Keratinocyte (primary cell): ENCODE measurements around the gene LMOD2. TPM values are rescaled to one million over a fixed set of nuclear protein-coding genes. Genes with fewer than 3 reads are reported as not detected.

ENCODE experiments used
- DNase-seq: peaks from one replicate; pipeline ENCODE4 v3.0.0-alpha.2; 2011; ENCODE audit warnings: low read depth, missing footprints, low spot score
- FAIRE-seq: peaks from 2 replicates; lab custom pipeline; 2011; peaks lifted over from hg19 to GRCh38; lab: Jason Lieb, UNC
- H2AFZ ChIP-seq: 2 replicates; pipeline ENCODE4 v1.6.0; 2012; ENCODE audit warnings: low read length, control low read depth, inconsistent platforms; ENCODE audit not compliant: control insufficient read depth
- H3K27ac ChIP-seq: 2 replicates; pipeline ENCODE4 v1.5.1; 2011; ENCODE audit warnings: low read length; ENCODE audit not compliant: control insufficient read depth, insufficient read depth
- H3K27me3 ChIP-seq: 3 replicates; pipeline ENCODE4 v1.6.0; 2011; ENCODE audit warnings: low read length; ENCODE audit not compliant: control insufficient read depth, insufficient read depth; ENCODE audit errors: extremely low read depth
- H3K36me3 ChIP-seq, 2 experiments: 2 replicates in 1 of 2; 3 replicates in 1 of 2; pipeline ENCODE4 v1.5.1; 2011; ENCODE audit warnings: low read length in 2 of 2, mild to moderate bottlenecking in 1 of 2; ENCODE audit not compliant: control insufficient read depth in 2 of 2, insufficient read depth in 2 of 2; ENCODE audit errors: extremely low read depth in 1 of 2
- H3K4me1 ChIP-seq: 3 replicates; pipeline ENCODE4 v1.5.1; 2011; ENCODE audit warnings: low read length; ENCODE audit not compliant: control insufficient read depth, insufficient read depth; ENCODE audit errors: extremely low read depth
- H3K4me2 ChIP-seq: 3 replicates; pipeline ENCODE4 v1.6.0; 2011; ENCODE audit warnings: low read depth, low read length; ENCODE audit not compliant: control insufficient read depth, insufficient read depth; ENCODE audit errors: extremely low read depth
- H3K4me3 ChIP-seq, 3 experiments: fragments of 200-600 bp in 1 of 3; sonication (generic) in 1 of 3; 2 replicates in 2 of 3; 3 replicates in 1 of 3; pipeline ENCODE4 v1.5.1; 2011 to 2016; ENCODE audit warnings: low read length in 3 of 3, mild to moderate bottlenecking in 3 of 3, control low read depth in 2 of 3, inconsistent platforms in 1 of 3, low read depth in 1 of 3, mixed read lengths in 1 of 3, mixed run types in 1 of 3, moderate library complexity in 1 of 3; ENCODE audit not compliant: control insufficient read depth in 2 of 3, insufficient read depth in 2 of 3; ENCODE audit errors: extremely low read depth in 1 of 3
- H3K79me2 ChIP-seq: 2 replicates; pipeline ENCODE4 v1.6.0; 2012; ENCODE audit warnings: low read length; ENCODE audit not compliant: control insufficient read depth, insufficient read depth
- H3K9ac ChIP-seq: 3 replicates; pipeline ENCODE4 v1.6.0; 2011; ENCODE audit warnings: low read length; ENCODE audit not compliant: control insufficient read depth, insufficient read depth; ENCODE audit errors: extremely low read depth
- H3K9me1 ChIP-seq: 3 replicates; pipeline ENCODE4 v1.6.0; 2011; ENCODE audit warnings: low read length; ENCODE audit not compliant: control insufficient read depth, insufficient read depth; ENCODE audit errors: extremely low read depth
- H3K9me3 ChIP-seq: 2 replicates; pipeline ENCODE4 v1.5.1; 2012; ENCODE audit warnings: low read depth, low read length; ENCODE audit not compliant: control insufficient read depth
- H4K20me1 ChIP-seq: 3 replicates; pipeline ENCODE4 v1.6.0; 2011; ENCODE audit warnings: low read length; ENCODE audit not compliant: control insufficient read depth, insufficient read depth; ENCODE audit errors: extremely low read depth
- CTCF ChIP-seq, 3 experiments: IDR thresholded peaks in 1 of 3; conservative IDR thresholded peaks in 1 of 3; optimal IDR thresholded peaks in 1 of 3; 2 replicates in 2 of 3; 3 replicates in 1 of 3; pipeline versions ENCODE3 to v1.5.1; 2011; ENCODE audit warnings: low read length in 3 of 3, mild to moderate bottlenecking in 3 of 3, moderate library complexity in 2 of 3, control low read depth in 1 of 3, inconsistent platforms in 1 of 3; ENCODE audit not compliant: insufficient read depth in 2 of 3; ENCODE audit errors: extremely low read depth in 1 of 3
- EZH2 ChIP-seq: IDR thresholded peaks from one replicate; pipeline ENCODE4 v1.6.1; 2012; ENCODE audit warnings: inconsistent platforms, mild to moderate bottlenecking, low read length, moderate library complexity
- dilution Hi-C: fragments of 300-500 bp; cut with MboI; formaldehyde crosslinking; loops from one replicate; pipeline ENCODE4 v1.7.0; 2020; ENCODE audit warnings: low sequenced_read_pairs; ENCODE audit not compliant: extremely low pct_ligation_motif_present
- polyA plus RNA-seq, 5 experiments: library from polyadenylated mRNA; depleted of rRNA in 3 of 5; stranded (reverse) in 3 of 5; stranded (forward) in 1 of 5; unstranded in 1 of 5; fragments of >200 nt; gene quantifications; 1 replicate in 1 of 5; 2 replicates in 3 of 5; 3 replicates in 1 of 5; pipeline versions ENCODE4 v1.2.1 to v1.2.3, GENCODE V29; 2011 to 2012; ENCODE audit warnings: missing spikeins in 2 of 5, low read depth in 1 of 5, low replicate concordance in 1 of 5

The LMOD2 gene
- polyA plus RNA-seq, 1 donor (not counting 4 experiments of a cell fraction or from before 2014, with no cell fraction given) = not detected

GRCh38 chr7:123673137-123673732 lies 17.6 kb downstream of the LMOD2 start:
- Histone ChIP-seq H3K9me3 (no peaks in the 10 kb centered on the region), H3K4me1 (peaks cover 29% of the 10 kb centered on the region), H3K4me2 (peak overlapping the region; percentile 76), H3K36me3 (no peaks in the 10 kb centered on the region), H3K27me3 (no peaks in the 10 kb centered on the region), H3K9me1 (no peaks in the 10 kb centered on the region), H3K9ac (no peak overlapping the region), H3K27ac (peak overlapping the region; percentile 80), H2AFZ (no peak overlapping the region), H3K4me3 (peak overlapping the region in 1 of 3 experiments; percentile 16), H4K20me1 (no peaks in the 10 kb centered on the region), H3K79me2 (no peaks in the 10 kb centered on the region)
- DNase-seq (no peak), FAIRE-seq (peak; percentile 87)
- no peak for TF ChIP-seq CTCF (optimal IDR thresholded peaks at IDR 0.05 in 1 of 3, IDR thresholded peaks at IDR 0.05 in 1 of 3, conservative IDR thresholded peaks at IDR 0.05 in 1 of 3; ENCODE audit: extremely low read depth in 1 of 3, insufficient read depth in 2 of 3, low read length in 3 of 3)
- dilution Hi-C loops = no loop called here

GRCh38 chr7:123673752-123674398 lies 18.2 kb downstream of the LMOD2 start:
- dilution Hi-C loops = no loop called here
- no peaks in the 10 kb centered on the region for H3K9me1 ChIP-seq
- no peaks in the 10 kb centered on the region for H4K20me1 ChIP-seq
- no peaks in the 10 kb centered on the region for H3K9me3 ChIP-seq
- H3K4me1 ChIP-seq = peaks cover 29% of the 10 kb centered on the region
- H3K9ac ChIP-seq = peak overlapping the region; percentile 40
- H3K79me2 ChIP-seq = no peaks in the 10 kb centered on the region
- H3K27ac ChIP-seq = peak overlapping the region; percentile 80
- no peaks in the 10 kb centered on the region for H3K27me3 ChIP-seq
- DNase-seq (no peak), FAIRE-seq (peak; percentile 60)
- peak overlapping the region; percentile 76 for H3K4me2 ChIP-seq
- TF ChIP-seq CTCF (optimal IDR thresholded peaks at IDR 0.05 in 1 of 3, IDR thresholded peaks at IDR 0.05 in 1 of 3, conservative IDR thresholded peaks at IDR 0.05 in 1 of 3; ENCODE audit: extremely low read depth in 1 of 3, insufficient read depth in 2 of 3, low read length in 3 of 3) = no peak
- TF ChIP-seq EZH2 = no peak
- no peak overlapping the region for H2AFZ ChIP-seq
- peak overlapping the region in 2 of 3 experiments; percentile 11 to 16 for H3K4me3 ChIP-seq
- no peaks in the 10 kb centered on the region for H3K36me3 ChIP-seq
